Brain microvascular endothelial cell (primary cell): Measurements from ENCODE around the gene BCKDHB.

Experiments used
- DNase-seq: peaks from one replicate; pipeline ENCODE4 v3.0.0-alpha.2; 2020
- H3K27ac ChIP-seq: fragments of 250-450 bp; sonication (Bioruptor Pico); 2 replicates; pipeline ENCODE4 v1.5.1; 2020; ENCODE audit warnings: mild to moderate bottlenecking, moderate library complexity
- H3K27me3 ChIP-seq: fragments of 250-450 bp; sonication (Bioruptor Pico); replicated peaks from 2 replicates; pipeline ENCODE4 v1.5.1; 2020; ENCODE audit warnings: mild to moderate bottlenecking
- H3K36me3 ChIP-seq: fragments of 250-450 bp; sonication (Bioruptor Pico); replicated peaks from 2 replicates; pipeline ENCODE4 v1.5.1; 2020; ENCODE audit warnings: mild to moderate bottlenecking
- H3K4me3 ChIP-seq: 2 replicates; pipeline ENCODE4 v1.5.1; 2011; ENCODE audit warnings: low read depth, mild to moderate bottlenecking, control low read depth, low read length, moderate library complexity
- in situ Hi-C: cut with HindIII; loops from 2 replicates; pipeline ENCODE4 v1.10.0; 2017; ENCODE audit warnings: low sequenced_read_pairs, low pct_ligation_motif_present
- TF ChIP-seq, protein P1 (sequence below): IDR thresholded peaks from 2 replicates; pipeline ENCODE4 v1.5.1; 2011; ENCODE audit warnings: low read depth, mild to moderate bottlenecking, moderate library complexity, low read length, control low read depth, inconsistent platforms; ENCODE audit errors: missing control alignments

The BCKDHB gene

GRCh38 chr6:80197986-80198385, 91.5 kb downstream of the BCKDHB start:
- H3K27me3 ChIP-seq, result no peaks in the 10 kb centered on the region
- in situ Hi-C loops, result no loop called here

DNA sequence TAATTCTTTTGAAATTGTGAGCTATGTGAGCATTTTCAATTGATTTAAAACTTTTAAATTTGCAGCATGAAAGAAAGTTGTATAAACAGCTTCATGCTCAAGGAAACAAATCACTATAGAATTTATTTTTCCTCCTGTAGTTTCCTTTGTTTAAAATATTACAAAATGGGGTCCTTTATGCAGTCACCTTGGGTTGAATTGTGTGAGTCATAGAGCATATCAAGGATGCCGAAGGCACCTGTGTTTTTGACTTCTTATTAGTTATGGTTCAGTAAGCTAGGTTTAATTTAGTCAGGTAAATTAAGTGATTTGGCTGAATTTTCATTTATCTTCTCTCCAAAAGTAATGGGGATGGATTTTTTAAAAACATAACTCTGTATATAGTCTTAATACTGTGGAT, 96.8 kb downstream of the BCKDHB start:
- DNase-seq, result no peak
- no peaks in the 10 kb centered on the region for H3K36me3 ChIP-seq
- H3K27me3 ChIP-seq, result no peaks in the 10 kb centered on the region
- TF ChIP-seq, protein P1, sequence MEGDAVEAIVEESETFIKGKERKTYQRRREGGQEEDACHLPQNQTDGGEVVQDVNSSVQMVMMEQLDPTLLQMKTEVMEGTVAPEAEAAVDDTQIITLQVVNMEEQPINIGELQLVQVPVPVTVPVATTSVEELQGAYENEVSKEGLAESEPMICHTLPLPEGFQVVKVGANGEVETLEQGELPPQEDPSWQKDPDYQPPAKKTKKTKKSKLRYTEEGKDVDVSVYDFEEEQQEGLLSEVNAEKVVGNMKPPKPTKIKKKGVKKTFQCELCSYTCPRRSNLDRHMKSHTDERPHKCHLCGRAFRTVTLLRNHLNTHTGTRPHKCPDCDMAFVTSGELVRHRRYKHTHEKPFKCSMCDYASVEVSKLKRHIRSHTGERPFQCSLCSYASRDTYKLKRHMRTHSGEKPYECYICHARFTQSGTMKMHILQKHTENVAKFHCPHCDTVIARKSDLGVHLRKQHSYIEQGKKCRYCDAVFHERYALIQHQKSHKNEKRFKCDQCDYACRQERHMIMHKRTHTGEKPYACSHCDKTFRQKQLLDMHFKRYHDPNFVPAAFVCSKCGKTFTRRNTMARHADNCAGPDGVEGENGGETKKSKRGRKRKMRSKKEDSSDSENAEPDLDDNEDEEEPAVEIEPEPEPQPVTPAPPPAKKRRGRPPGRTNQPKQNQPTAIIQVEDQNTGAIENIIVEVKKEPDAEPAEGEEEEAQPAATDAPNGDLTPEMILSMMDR, result no peak
- H3K4me3 ChIP-seq, result no peak overlapping the region
- H3K27ac ChIP-seq, result no peak overlapping the region
- in situ Hi-C loops, result no loop called here

More at GRCh38 chr6:80197986-80198385, 91.5 kb downstream of the BCKDHB start:
- TF ChIP-seq, protein P1, result no peak
- no peak for DNase-seq
- Histone ChIP-seq H3K27ac (no peak overlapping the region), H3K36me3 (no peaks in the 10 kb centered on the region), H3K4me3 (no peak overlapping the region)

DNA sequence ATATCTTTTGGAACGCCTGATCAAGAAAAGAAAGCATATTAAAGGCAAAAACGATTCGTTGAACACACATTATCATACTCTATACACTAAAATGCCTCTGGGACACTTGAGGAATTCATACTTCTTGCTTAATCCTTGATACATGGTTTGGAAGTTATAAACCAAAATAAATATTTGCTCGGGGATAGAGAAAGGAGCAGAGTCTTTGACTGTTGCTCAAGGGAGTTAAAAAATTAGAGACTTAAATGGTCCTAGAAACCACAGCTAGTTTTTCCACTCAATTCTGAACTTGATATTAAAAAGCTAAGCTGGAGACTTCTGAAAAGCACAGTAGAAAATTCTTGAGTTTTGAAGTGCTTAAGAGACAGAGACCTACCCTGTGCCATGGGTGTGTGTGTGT, 98.9 kb downstream of the BCKDHB start:
- Histone ChIP-seq H3K36me3 (no peaks in the 10 kb centered on the region), H3K4me3 (no peak overlapping the region), H3K27ac (no peak overlapping the region), H3K27me3 (no peaks in the 10 kb centered on the region)
- no peak for DNase-seq
- in situ Hi-C loops, result no loop called here
- TF ChIP-seq, protein P1, result no peak

DNA sequence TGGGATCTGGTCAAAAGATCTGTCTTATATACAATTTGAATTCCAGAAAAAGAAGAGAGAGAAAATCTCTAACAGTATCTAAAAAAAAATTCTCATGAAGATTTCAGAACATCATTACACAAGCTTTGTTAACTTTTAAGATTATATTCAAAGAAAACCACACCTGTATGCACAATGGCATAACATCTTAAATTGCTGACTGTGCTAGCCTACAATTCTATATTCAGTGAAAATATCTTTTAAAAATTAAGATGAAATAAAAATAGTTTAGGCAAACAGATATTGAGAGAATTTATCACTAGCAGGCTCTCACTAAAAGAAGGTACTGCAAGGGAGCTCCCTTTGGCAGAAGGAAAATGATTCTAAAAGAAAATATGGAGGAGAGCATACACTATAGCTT, 100.3 kb downstream of the BCKDHB start:
- H3K36me3 ChIP-seq, result no peaks in the 10 kb centered on the region
- no peak for DNase-seq
- TF ChIP-seq, protein P1, result no peak
- no peaks in the 10 kb centered on the region for H3K27me3 ChIP-seq
- H3K27ac ChIP-seq, result no peak overlapping the region
- H3K4me3 ChIP-seq, result no peak overlapping the region
- in situ Hi-C loops, result no loop called here

DNA sequence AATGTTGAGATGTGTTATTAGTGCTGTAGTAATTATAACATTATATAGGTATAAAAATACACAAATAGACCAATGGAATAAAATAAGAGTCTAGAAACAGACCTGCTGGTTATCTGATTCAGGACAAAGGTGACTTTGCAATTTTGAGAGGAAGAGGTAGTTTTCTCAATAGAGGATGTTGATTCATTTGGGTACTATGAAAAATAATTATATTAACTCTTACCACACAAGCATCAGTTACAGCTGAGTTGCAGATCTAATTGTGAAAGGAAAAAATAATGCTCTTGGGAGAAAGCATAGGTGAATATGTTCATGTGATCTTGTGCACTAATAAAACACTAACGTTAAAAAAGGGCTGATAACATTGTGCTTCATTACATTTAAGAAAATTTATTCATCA, 103.0 kb downstream of the BCKDHB start:
- TF ChIP-seq, protein P1, result no peak
- in situ Hi-C loops, result no loop called here
- Histone ChIP-seq H3K27me3 (no peaks in the 10 kb centered on the region), H3K36me3 (no peaks in the 10 kb centered on the region), H3K4me3 (no peak overlapping the region), H3K27ac (no peak overlapping the region)
- DNase-seq, result no peak

- TF ChIP-seq, protein P1, result no peak
- Histone ChIP-seq H3K27ac (no peak overlapping the region), H3K4me3 (no peak overlapping the region), H3K27me3 (no peaks in the 10 kb centered on the region), H3K36me3 (no peaks in the 10 kb centered on the region)
- no peak for DNase-seq
- in situ Hi-C loops, result no loop called here
Measured at GRCh38 chr6:80210618-80211017, 104.1 kb downstream of the BCKDHB start.
